HG03280 (cell line): Measurements from ENCODE around the gene UBXN6.

Source experiments
- ATAC-seq: cut with Tn5 transposase; IDR thresholded peaks from one replicate; pipeline ENCODE4 v1.9.1; 2021; ENCODE audit warnings: mild to moderate bottlenecking, moderate library complexity; ENCODE audit not compliant: unreplicated experiment

The UBXN6 gene

GRCh38 chr19:4493929-4494690, 36.5 kb upstream of the UBXN6 start:
- no peak for ATAC-seq

- ATAC-seq = no peak
These were observed 35.7 kb upstream of the UBXN6 start for GRCh38 chr19:4493104-4493928.

DNA sequence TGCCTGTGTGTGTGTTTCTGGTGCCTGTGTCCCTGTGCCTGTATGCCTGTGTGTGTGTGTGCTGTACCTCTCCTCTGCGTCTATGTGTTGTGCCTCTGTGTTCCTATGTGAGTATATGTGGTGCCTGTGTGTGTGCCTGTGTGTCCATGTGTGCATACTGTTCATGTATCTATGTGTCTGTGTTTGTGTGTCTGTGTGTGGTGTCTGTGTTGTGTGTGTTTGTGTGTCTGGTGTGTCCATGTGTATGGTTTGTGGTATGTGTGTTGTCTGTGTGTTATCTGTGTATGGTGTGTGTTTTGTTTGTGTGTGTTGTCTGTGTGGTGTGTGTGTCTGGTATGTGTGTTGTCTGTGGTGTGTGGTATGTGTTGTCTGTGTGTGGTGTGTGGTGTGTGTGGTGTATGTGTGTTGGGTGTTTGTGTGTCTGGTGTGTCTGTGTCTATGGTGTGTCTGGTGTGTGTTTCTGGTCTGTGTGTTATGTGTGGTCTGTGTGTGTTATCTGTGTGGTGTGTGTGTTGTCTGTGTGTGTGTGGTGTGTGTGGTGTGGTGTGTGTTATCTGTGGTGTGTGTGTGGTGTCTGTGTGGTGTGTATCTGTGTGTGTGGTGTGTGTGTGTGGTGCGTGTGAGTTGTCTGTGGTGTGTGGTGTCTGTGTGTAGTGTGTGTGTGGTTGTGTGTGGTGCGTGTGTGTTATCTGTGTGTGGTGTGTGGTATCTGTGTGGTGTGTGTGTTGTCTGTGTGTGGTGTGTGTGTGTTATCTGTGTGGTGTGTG, 34.9 kb upstream of the UBXN6 start:
- no peak for ATAC-seq

DNA sequence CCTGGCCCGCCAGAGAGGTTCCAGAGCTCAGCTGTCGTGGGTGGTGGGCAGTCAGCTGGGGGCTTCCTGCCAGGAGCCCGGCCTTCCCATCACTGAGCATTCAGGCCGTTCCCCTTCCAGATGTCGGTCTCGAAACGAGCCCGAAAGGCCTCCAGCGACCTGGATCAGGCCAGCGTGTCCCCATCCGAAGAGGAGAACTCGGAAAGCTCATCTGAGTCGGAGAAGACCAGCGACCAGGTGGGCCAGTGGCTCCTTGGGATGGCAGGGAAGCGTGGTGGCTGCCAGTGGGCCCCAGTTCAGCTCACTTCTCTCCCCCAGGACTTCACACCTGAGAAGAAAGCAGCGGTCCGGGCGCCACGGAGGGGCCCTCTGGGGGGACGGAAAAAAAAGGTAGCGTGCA, 33.9 kb upstream of the UBXN6 start:
- no peak for ATAC-seq

DNA sequence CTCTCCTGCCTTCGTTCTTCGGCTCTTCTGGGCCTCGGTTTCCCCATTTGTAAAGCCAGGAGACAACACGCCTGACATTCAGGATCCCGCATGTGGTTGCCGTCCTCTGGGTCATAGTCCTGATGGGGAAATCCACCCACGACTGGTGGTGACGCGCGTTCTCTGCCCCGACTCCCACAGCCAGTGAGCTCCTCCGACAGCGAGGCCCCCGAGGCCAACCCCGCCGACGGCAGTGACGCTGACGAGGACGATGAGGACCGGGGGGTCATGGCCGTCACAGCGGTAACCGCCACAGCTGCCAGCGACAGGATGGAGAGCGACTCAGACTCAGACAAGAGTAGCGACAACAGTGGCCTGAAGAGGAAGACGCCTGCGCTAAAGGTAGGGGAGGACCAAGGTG, 30.9 kb upstream of the UBXN6 start:
- ATAC-seq = no peak

DNA sequence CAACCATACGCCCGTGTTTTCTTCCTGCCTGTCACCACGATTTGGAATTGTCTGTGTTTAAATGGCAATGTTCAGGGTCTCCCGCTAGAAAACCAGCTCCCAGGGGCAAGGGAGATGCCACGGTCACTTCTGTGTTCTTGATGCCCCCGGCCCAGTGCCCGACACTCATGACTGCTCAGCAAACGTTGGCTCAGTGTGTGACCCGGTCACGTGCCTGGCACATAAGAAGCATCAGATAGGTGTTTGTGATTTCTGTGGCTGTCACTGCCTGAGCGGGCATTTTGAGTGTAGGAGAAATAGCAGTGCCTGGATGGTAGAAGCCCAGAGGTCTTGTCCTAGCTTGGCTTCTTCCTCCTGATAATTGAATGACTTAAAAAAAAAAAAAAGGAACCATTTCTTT, 30.0 kb upstream of the UBXN6 start:
- no peak for ATAC-seq

DNA sequence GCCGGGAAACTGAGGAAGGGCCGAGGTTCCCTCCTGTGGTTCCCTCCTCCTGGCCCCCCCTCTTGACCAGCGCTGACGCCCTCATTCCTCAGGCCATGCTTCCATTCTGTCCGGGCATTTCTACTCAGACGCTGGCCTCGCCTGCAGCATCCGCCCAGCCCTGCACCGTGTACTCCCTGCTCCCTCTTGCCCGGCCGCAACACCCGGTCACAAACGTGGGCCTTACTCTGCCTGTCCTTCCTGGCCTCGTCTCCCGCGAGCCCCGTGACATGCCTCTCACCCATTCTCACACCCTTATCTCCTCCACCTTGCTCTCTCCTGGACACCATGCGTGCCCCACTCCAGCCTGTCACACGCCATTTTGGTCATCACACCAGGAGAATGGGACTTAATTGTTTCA, 25.8 kb upstream of the UBXN6 start:
- no peak for ATAC-seq

DNA sequence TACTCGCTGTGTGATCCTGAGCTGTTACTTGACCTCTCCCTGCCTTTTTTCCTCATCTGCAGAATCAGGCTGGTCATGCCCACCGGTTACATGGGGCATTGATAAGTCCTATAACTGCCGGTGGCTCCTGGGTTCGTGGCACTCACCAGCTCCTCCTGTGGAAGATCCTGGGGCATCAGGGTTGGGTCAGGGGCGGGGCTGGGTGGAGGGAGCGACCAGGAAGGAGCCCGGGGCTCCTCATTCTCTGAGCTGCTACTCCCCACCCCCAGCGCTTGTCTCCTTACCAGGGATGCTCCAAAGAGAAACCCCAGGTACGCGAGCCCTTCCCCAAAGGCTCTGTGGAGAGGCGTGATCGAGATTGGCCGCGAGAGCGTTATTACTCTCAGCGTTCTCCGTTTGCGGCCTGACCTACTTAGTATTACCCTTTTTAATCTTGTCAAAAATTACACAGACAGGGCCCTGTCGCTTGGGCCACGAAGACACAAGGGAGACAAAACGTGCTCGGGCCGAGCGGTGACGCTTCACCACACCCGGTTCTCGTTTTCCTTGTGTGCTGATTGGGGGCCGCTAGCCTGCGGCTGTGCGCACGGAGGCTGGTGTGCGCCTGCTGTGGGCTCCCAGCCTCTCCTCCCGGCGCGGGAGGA, 25.2 kb upstream of the UBXN6 start:
- no peak for ATAC-seq

DNA sequence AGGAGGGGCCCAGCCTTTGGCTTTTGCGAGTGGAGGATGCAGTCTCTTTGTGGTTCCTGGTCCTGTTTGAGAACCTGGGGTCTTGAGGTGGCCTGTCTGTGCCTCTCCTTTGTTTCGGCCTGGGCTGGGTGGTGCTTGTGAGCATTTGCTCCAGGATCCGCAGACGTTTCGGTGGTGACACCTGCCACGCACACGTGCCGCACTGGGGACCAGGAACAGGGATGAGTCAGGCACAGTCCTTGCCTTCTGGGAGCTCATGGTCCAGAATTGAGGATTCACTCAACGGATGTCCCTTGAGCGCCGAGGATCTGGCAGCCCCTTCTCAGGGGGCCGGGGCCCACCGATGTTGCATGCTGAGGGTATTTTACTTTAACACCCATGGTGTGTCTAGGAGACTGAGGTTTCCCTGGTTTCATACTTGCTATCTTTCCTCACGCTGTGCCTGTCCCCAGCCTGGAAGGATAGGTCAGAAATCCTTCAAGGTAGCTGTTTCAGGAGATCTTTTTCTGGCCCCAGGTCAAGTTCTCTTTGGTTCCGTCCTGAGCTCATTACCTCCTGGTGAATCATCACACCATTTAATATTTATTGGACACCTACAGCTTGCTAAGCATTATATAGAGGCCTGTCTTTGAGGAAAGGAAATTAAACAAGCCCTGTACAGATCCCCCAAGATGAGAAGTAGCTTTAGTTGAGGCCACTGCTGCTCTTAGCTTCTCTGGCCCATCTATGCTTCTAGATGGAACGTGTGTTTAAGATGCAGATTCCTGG, 19.6 kb upstream of the UBXN6 start:
- ATAC-seq = no peak

DNA sequence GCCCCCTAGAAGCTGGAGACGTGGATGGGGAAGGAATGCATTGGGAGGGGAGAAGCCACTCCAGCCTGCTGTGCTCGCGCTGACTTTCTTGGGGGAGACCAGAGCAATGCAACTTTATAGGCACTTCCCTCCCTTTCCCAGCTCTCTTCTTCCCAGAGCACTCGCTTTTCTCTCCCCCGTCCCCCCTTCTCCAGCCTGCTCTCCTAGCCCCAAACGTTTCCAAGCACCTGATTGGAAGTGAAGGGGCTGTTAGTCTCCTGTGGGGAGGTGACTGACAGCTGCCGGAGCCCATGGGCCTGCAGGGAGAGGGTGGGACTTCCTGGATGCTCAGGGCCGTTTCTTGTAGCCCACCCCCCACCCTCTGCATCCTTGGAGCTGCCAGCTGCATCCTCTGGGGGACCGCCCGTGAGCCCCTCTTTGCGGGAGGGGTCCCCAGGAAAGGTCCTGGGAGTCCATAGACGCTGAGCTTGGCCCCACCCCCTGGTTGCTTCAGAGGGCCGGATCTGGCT, 17.0 kb upstream of the UBXN6 start:
- no peak for ATAC-seq

DNA sequence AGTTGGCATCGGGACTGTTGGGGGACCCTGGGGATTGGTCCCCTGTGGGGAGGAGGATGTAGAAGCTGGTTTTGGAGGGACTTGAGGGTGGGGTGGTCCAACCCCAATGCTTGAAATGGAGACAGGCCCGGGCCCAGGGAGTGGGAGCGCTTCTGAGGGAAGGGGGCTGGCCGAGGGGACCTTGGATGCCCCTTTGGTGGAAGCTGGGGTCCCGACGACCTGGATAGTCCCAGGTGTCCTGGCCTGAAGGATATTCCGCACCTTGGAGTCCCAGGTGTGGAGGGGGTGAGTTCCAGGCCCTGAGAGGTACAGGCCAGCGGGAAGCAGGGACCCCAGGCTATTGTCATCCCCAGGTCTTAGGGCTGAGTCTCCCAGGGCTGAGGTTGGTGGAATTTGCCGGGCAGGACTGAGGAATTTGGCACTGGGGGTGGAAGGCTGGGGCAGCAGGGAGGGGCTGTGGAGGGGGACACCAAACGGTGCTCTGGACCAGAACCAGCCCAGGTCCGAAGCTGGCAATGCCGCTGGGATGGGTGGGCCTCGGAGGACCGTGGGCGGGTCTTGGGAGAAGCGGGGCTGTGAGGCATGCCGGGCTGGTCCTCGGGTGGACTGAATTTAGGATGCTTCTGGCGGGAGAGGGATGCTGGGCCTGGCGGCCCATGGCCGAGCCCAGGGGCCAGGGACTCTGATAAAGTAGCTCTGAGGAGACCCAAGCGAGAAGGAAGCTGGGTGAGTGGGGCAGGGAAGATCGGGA, 16.3 kb upstream of the UBXN6 start:
- no peak for ATAC-seq

- no peak for ATAC-seq
These were observed 15.6 kb upstream of the UBXN6 start for GRCh38 chr19:4473011-4473762.

DNA sequence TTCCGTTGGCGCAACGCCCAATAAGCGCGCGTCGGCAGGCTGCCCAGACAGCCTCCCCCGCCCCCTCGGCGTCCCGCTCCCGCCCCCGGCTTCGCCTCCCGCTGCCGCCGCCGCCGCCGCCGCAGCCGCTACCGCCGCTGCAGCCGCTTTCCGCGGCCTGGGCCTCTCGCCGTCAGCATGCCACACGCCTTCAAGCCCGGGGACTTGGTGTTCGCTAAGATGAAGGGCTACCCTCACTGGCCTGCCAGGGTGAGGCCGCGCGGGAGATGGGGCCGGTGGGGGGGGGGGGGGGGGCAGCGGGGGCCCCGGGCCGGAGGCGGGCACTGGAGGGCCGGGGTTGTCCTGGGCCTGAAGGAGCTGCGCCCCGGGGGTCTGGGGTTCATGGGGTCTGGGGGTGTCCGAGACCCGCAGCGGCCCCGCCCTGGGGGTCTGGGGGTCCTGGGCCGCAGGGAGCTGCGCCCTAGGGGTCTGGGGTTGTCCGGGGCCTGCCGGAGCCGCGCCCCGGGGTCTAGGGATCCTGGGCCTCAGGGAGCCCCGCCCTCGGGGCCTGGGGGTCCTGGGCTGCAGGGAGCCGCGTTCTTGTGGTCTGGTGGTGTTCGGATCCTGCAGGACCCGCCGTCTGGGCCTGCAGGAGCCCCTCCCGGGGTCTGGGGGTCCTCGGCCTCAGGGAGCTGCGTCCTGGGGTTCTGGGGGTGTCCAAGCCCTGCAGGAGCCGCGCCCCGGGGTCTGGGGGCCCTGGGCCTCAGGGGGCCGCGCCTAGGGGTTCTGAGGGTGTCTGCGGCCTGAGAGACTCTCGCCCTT, 14.8 kb upstream of the UBXN6 start, which contains the start of gene HDGFL2:
Gene HDGFL2 (plus strand): TSS at position 124 of the 801 bp plus-strand sequence. CDS start 54 bp downstream, at position 178.
- no peak for ATAC-seq

GRCh38 chr19:4471403-4472173, 14.0 kb upstream of the UBXN6 start:
- ATAC-seq = peak; percentile 85

- ATAC-seq = no peak
These were observed 10.2 kb upstream of the UBXN6 start for GRCh38 chr19:4467835-4468234.

DNA sequence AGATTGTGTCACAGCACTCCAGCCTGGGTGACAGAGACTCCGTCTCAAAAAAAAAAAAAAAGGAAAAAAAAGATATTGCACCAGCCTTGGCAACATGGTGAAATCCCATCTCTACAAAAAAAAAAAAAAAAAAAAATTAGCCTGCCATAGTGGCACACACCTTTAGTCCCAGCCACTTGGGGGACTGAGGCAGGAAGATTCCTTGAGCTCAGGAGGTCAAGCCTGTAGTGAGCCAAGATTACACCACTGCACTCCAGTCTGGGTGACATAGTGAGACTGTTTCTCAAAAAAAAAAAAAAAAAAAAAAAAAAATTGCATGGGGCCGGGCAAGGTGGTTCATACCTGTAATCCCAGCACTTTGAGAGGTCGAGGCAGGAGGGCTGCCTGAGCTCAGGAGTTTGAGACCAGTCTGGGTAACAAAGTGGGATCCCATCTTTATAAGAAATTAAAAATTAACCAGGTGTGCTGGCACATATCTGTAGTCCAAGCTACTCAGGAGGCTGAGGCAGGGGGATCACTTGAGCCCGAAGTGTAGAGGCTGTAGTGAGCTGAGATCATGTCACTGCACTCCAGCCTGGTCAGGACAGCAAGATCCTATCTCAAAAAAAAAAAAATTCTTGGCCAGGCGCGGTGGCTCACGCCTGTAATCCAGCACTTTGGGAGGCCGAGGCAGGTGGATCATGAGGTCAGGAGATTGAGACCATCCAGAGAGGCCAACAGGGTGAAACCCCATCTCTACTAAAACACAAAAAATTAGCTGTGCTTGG, 7.4 kb upstream of the UBXN6 start:
- no peak for ATAC-seq
